ENCODE data around the gene KIF26A.

The KIF26A gene

DNA sequence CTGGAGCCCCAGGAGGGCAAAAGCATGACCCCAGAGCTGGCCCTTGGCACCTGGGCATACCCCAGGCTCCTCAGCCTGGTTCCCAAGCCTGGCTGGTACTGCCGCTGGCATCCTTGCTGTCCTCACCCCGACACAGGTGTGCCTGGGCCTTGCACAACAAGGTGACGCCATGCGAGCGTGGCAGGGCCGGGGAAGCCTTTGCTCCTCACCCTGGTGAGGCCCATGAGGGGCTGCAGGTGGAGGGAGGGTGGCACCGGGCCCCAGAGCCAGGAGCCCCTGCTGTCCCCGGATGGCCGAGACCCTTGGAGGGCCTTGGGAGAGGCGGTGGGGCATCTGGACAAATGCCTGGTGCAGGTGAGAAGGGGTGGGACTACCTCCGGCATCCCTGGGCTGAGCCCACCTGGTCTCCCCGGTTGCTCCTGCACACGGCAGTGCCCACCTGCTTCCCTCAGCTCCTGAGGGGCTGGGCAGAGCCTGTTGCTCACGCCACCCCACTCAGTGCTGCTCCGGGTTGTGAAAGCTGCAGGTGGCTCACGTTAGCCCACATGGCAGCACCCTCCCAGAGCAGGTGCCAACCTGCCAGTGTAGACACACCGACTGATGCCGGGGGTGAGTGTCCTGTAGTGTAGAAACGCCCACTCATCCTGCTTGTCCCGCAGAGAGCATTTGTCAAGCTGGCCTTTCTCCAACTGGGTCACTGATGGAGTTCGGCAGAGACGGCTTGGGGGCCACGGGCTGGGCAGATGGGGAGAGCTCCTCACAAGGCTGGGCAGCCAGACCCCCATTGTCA lies 24.6 kb upstream of the KIF26A start:
- no peak for DNase-seq

GRCh38 chr14:104114421-104115130 lies 23.8 kb upstream of the KIF26A start:
- no peak for DNase-seq

- DNase-seq = no peak
Measured at GRCh38 chr14:104115131-104115600, 23.2 kb upstream of the KIF26A start.

DNA sequence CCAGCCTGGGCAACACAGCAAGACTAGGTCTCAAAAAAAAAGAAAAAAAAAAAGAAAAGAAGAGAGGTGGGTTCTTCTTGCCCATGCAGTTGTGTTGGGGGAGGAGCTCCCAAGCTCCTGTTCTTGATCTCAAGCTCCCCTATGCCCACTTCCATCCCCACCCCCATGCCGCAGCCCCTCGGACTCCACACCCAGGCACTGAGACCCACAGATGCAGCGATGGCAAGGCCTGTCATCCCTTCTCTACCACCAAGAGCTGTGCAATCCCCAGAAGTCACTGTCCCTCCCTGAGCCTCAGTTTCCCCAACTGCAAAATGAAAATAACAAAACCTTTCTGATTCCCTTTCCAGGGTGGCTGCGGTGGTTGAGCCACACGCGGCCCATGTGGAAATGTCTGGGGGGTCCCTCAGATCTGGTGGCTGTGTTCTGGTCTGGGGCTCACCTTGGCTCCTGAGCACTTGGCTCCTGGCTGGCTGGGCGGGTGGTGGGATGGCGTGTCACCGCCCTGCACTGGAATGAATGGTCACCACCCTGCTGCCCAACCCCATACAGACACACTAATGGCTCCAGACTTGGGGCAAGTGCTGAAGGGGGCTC lies 22.6 kb upstream of the KIF26A start:
- no peak for DNase-seq

DNA sequence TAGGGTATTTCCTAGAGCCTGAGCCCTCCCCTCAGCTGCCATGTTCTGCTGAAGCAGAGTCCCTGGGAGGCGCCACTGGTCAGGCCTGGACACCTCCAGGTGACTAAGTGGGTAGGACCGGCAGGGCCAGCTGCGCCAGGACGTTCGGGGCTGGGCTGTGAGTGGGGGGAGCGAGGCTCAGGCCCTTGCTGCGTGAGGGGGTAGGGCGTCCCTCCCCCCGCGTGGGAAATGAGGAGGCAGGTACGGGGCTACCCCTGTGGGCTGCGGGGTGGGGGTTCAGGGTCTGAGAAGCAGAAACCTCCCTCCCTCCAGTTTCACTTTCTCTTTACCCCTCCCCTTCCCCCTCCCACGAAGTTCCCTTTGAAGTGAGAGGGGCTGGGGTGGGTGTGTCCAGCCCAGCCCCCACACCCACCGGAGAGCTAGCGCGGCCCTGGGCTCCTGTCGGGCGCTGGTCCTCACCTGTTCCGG lies 22.1 kb upstream of the KIF26A start:
- no peak for DNase-seq

- no peak for DNase-seq
Measured at GRCh38 chr14:104116756-104117340, 21.5 kb upstream of the KIF26A start.

DNA sequence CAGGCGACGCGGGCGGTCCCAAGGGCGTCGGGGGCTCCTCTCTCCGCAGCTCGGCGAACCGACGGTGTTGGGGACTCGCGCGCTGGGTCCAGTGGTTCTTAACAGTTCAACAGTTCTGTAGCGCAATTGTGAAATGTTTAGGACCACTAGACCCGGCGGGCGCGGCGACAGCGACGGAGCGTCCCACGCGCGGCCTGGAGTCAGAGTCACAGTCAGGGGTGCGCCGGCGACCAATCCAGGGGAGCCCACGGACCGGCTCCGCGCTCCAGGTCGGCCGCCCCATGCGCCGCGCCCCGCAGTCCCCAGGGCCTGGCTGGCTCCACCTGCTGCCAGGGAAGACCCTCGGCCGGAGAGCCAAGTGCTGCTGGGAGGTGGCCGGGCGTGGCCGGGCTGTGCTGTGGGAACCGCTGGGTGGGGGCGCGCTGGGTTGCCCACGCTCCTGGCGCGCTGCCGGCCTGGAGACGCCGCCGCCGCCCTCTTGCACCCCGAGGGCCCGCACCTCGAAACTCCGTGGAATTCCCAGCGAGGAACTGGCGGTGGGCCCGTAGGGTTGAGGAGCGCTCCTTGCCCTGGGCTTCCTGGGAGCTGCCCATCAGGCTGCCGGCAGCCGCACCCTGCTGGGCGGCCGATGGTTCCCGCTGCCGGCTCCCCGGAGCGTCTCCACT lies 20.9 kb upstream of the KIF26A start:
- no peak for DNase-seq

DNA sequence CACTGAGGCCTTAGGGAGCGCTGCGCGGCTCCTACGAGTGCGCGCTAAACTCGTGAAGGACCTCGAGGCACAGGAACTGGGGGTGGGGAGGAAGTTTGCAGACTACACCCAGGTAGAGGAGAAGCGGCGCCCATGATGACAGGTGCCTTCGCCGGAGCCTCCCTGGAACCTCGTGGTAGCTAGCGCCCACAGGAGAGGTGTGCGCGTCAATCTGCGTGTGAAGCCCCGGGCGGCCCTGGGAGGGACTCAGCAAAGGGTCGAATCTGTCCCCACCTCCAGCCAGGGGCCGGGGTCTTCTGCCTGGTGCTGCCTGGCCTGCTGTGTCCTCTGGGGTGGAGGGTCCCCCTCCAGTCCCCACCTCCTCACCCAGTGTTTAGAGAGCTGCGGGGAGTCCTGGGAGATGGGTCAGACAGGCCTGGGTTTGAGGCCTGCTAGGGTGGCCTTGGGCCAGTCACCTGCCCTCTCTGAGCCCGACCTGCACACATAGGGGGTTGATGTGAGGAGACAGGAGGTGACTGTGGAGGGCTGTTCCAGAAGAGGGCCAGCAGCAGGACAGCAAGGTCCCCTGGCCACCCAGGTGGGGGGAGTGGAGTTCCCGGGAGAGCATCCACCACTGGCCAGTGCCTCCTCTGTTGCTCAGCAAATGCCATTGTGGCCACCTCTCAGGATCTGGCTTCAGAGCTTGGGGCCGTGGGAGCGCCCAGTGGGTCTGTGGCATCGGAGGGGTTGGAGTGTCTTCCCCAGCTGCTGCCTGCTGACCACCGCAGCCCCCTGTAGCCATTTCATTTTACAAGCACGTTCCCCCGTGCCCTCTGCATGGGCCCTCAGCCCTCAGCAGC lies 20.2 kb upstream of the KIF26A start:
- DNase-seq = no peak

DNA sequence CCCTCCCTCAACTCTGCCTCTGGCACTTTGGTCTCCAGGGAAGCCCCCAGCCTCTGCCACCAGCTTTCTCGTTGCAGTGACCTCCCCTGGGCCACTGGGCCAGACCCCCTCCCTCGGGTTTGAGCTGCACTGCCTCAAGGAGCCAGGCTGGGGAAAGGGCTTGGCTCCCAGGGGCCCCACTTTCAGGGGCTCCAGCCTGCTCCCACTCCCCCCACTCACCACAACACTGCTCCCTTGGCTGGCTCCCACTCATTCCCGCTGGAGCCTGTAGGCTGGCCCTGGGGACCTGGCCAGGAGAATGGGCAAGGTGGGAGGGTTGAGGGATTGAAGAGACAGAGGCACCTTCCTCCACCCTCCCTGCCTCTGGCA lies 19.3 kb upstream of the KIF26A start:
- no peak for DNase-seq

GRCh38 chr14:104119488-104120251 lies 18.7 kb upstream of the KIF26A start:
- no peak for DNase-seq

- no peak for DNase-seq
Measured at GRCh38 chr14:104120281-104120741, 18.1 kb upstream of the KIF26A start.

- no peak for DNase-seq
Measured at GRCh38 chr14:104121142-104121541, 17.2 kb upstream of the KIF26A start.

- DNase-seq = no peak
Measured at GRCh38 chr14:104123879-104124278, 14.5 kb upstream of the KIF26A start.

GRCh38 chr14:104125011-104125410 lies 13.4 kb upstream of the KIF26A start:
- no peak for DNase-seq

GRCh38 chr14:104126753-104127152 lies 11.6 kb upstream of the KIF26A start:
- DNase-seq = no peak

- DNase-seq = no peak
Measured at GRCh38 chr14:104128981-104129380, 9.4 kb upstream of the KIF26A start.

DNA sequence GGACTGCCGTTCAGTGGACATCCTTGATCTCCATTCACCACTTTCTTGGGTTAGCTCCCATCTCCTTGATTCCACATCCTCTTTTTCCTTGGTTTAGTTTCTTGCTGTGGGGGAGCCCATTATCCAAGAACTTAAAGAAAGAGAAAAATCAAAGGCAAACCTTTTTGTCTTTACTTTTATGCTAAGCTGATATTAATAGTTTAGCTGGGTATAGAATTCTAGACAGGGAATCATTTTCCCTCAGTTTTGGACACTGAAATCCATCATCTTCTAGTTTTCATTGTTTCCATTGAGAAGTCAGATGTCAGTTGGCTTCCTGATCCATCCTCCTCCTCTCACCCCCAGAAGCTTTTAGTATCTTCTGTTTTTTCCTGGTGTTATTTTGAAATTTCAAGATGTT lies 8.8 kb upstream of the KIF26A start:
- DNase-seq = no peak

DNA sequence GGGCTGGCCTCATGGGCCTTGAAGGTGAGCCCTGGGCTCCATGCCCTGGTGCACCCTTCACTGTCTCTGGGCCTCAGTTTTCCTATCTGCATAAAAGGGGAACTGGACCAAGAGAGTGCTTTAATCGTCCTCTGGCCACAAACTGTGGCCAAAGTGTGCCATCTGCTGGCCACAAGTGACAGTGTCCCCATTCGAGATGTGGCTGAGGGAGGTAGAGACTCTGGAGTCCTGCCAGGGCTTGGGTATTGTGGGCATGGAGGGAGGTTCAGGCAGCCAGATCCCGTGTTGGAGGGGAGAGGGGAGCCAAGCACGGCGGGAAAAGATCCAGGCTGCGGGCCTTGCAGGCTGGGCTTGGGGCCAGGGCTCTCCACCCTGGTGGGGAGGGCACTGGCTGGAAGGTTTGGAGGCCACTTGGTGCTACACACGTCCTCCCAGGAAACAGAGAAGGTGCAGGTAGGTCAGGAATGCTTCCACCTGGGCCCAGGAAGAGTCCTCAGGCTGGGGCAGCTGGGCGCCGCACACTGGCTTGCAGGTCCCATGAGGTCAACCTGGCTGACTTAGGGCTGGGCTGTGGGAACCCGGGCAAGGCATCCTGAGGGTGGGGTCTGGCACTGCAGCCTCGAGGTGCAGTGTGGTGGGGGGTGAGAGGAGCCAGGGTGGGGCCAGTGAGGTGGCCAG lies 7.3 kb upstream of the KIF26A start:
- peak; percentile 65 for DNase-seq

GRCh38 chr14:104131968-104132732 lies 6.2 kb upstream of the KIF26A start:
- no peak for DNase-seq

- no peak for DNase-seq
Measured at GRCh38 chr14:104132981-104133380, 5.4 kb upstream of the KIF26A start.

Data from NCI-H2171 treated with DMSO at 0.1 percent for 48 hours (cell line).